Testis (tissue), 3 donors: Measurements from ENCODE around the gene CFAP97. TPM values are rescaled to one million over a fixed set of nuclear protein-coding genes. Genes with fewer than 3 reads are reported as not detected.
A peak's percentile ranks its signal among the peaks of the same experiment; 100 is the strongest.

Experiments
- DNase-seq: peaks from one replicate; pipeline ENCODE4 v3.0.0-alpha.2; 2019
- H3K27ac ChIP-seq, 2 donors: fragments of 200-600 bp; sonication (generic); one replicate each; pipeline ENCODE4 v1.5.1; 2019
- H3K27me3 ChIP-seq: fragments of 200-600 bp; sonication (generic); one replicate; pipeline ENCODE4 v1.5.1; 2019
- H3K36me3 ChIP-seq: fragments of 200-600 bp; sonication (generic); one replicate; pipeline ENCODE4 v1.5.1; 2017; ENCODE audit warnings: low read depth; ENCODE audit errors: missing control alignments
- H3K4me1 ChIP-seq: fragments of 200-600 bp; sonication (generic); one replicate; pipeline ENCODE4 v1.5.1; 2019
- H3K4me3 ChIP-seq, 2 donors: fragments of 200-600 bp; sonication (generic); one replicate each; pipeline ENCODE4 v1.5.1; 2017 to 2019
- H3K9me3 ChIP-seq: fragments of 200-600 bp; sonication (generic); one replicate; pipeline ENCODE4 v1.5.1; 2017
- POLR2A ChIP-seq: fragments of 450-650 bp; IDR thresholded peaks from one replicate; pipeline ENCODE4 v1.6.1; 2017; ENCODE audit warnings: antibody characterized with exemption, mild to moderate bottlenecking, moderate library complexity
- WGBS, 2 donors: methylation state at CpG; one replicate each; pipeline ENCODE4 v1.1.5; 2018; 5-methylcytosine and 5-hydroxymethylcytosine counted together
- intact Hi-C: fragments of 100-400 bp; cut with DNase I; formaldehyde crosslinking; loops from one replicate; pipeline ENCODE4 v1.15.1; 2023; ENCODE audit warnings: low total_unique reads
- polyA plus RNA-seq: library from polyadenylated mRNA; stranded (reverse); fragments of 350-450 nt; fragmentation: Illumina TruSeq; extraction: RNeasy Lipid Tissue Mini Kit (QIAGEN cat#74804); gene quantifications from one replicate; pipeline ENCODE4 v1.2.3, GENCODE V29; 2014; ENCODE audit warnings: low read depth, low replicate concordance; ENCODE audit not compliant: insufficient read depth
- total RNA-seq, 2 donors: library from RNA; depleted of rRNA; stranded (reverse); fragments of >200 nt; gene quantifications; one replicate each; pipeline ENCODE4 v1.2.3, GENCODE V29; 2016
- TF ChIP-seq, protein P1 (sequence below), 3 experiments: fragments of 450-650 bp in 2 of 3; fragments of 200-600 bp in 1 of 3; sonication (generic) in 1 of 3; IDR thresholded peaks; one replicate each; pipeline ENCODE4 v1.5.1; 2016 to 2019; ENCODE audit warnings: antibody characterized with exemption in 3 of 3, mild to moderate bottlenecking in 2 of 3, moderate library complexity in 1 of 3

The CFAP97 gene
- total and polyA plus RNA-seq, 3 donors from 2014 or later, result 49.4 to 59.7 (median 54.5) TPM

DNA sequence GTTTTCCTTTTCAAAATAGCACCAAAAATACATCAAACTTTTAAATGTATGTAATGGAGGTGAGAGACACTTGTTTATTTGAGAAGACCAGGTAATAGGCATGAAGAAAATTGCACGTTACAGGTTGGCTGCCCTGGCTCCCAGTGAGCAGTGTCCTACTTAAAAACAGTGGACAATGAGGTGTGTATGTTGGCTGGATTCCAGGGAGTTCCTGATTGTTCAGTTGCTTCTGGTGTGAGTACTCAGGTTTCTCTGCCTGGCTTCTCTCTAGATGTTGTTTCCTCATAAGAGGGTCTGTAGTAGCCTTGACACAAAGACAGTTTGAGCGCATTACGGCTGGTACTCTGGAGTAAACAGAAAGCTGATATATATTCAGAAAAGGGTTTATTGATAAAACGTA lies 35.0 kb upstream of the CFAP97 start:
- intact Hi-C loops, result no loop called here
- H3K36me3 ChIP-seq, result no peaks in the 10 kb centered on the region
- TF ChIP-seq, protein P1, sequence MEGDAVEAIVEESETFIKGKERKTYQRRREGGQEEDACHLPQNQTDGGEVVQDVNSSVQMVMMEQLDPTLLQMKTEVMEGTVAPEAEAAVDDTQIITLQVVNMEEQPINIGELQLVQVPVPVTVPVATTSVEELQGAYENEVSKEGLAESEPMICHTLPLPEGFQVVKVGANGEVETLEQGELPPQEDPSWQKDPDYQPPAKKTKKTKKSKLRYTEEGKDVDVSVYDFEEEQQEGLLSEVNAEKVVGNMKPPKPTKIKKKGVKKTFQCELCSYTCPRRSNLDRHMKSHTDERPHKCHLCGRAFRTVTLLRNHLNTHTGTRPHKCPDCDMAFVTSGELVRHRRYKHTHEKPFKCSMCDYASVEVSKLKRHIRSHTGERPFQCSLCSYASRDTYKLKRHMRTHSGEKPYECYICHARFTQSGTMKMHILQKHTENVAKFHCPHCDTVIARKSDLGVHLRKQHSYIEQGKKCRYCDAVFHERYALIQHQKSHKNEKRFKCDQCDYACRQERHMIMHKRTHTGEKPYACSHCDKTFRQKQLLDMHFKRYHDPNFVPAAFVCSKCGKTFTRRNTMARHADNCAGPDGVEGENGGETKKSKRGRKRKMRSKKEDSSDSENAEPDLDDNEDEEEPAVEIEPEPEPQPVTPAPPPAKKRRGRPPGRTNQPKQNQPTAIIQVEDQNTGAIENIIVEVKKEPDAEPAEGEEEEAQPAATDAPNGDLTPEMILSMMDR (IDR thresholded peaks at IDR 0.05), result no peak
- no peak for TF ChIP-seq POLR2A
- no peaks in the 10 kb centered on the region for H3K27me3 ChIP-seq
- 87% methylated on average over 4 of the region's 4 CpGs for WGBS, 2 donors
- H3K27ac ChIP-seq, result no peak overlapping the region
- H3K9me3 ChIP-seq, result no peaks in the 10 kb centered on the region
- peaks cover 8% of the 10 kb centered on the region for H3K4me1 ChIP-seq
- no peak for DNase-seq
- H3K4me3 ChIP-seq, result no peak overlapping the region

DNA sequence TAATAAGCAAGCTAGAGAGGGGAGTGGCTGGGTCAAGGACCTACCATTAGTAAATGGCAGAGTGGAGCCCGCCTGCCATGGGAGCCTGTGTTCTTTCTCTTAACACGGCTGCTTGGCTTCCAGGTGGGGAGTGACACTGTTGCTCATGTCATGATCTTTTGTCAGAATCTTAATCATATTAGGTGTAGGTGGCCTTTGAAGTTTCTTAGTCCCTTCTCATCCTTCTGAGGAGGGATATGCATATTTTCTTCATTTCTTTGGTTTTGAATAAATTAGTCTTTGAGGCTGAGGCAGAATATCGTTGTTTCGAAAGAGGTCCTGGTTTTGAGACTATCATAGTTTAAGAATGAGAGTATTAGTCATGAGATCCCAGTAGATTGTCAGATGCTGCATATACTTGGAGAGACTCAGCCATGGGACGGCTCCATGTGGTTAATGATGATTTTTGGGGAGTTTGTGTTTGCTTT lies 34.4 kb upstream of the CFAP97 start:
- Histone ChIP-seq H3K9me3 (no peaks in the 10 kb centered on the region), H3K36me3 (no peaks in the 10 kb centered on the region), H3K27me3 (no peaks in the 10 kb centered on the region), H3K4me1 (peaks cover 8% of the 10 kb centered on the region), H3K4me3 (no peak overlapping the region), H3K27ac (no peak overlapping the region)
- TF ChIP-seq POLR2A, result no peak
- TF ChIP-seq, protein P1 (IDR thresholded peaks at IDR 0.05), result no peak
- WGBS, 2 donors, result 93 to 95% methylated on average over 5 of the region's 5 CpGs
- no peak for DNase-seq
- intact Hi-C loops, result no loop called here

DNA sequence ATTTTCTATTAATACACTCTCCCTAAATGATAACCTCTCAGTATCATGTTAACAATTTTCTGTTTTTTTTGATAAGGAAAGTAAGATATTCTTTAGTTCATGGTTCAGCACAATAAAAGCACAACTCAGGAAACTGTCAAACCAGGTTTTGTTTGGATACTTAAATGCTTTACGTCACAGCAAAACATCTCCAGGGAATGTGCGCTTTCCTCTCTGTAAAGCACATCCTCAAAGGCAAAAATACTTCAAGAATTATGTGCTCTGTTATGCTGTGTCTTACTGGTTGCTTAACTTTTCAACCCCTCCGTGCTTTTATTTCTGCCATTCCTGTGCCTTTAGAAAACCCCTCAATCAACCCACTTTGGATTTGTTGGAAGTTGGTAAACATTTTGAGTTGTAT lies 33.4 kb upstream of the CFAP97 start:
- DNase-seq, result no peak
- intact Hi-C loops, result no loop called here
- TF ChIP-seq POLR2A, result no peak
- TF ChIP-seq, protein P1 (IDR thresholded peaks at IDR 0.05), result no peak
- no peaks in the 10 kb centered on the region for H3K27me3 ChIP-seq
- H3K27ac ChIP-seq, result peak overlapping the region in 1 of 2 donors; percentile 28
- H3K36me3 ChIP-seq, result no peaks in the 10 kb centered on the region
- peaks cover 5% of the 10 kb centered on the region for H3K4me1 ChIP-seq
- H3K4me3 ChIP-seq, result no peak overlapping the region
- no peaks in the 10 kb centered on the region for H3K9me3 ChIP-seq
- WGBS, 2 donors, result 37 to 52% methylated on average over 3 of the region's 3 CpGs

DNA sequence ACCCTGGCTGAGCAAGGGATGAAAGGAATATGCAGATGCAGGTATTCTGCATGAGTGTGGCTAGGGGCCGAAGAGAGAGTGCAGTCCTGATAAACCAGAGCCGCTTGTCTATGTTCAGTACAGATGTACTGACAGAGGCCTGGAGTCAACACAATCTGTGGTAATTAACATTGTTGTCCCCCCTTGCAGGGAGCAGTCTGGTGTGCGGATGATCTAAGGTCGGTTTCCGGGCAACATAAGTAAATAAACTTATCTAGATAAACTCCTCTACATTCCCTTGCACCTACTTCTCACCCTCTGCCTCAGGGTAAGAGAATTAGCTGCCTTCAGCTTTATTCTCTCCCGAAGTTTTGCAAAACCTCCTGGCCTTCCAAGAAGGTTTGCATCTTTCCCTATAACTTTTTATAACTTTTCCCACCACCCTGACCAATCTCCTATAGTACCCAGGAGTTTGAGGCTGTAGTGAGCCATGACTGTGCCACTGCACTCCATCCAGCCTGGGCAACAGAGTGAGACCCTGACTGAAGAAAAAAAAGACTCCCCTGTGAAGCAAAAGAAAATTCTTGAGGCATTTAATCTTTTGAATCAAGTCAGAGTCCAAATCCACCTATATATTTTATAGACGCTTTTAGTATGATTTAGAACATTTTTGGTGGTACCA lies 32.2 kb upstream of the CFAP97 start:
- Histone ChIP-seq H3K27me3 (no peaks in the 10 kb centered on the region), H3K4me1 (peaks cover 5% of the 10 kb centered on the region), H3K36me3 (no peaks in the 10 kb centered on the region), H3K27ac (no peak overlapping the region), H3K4me3 (no peak overlapping the region), H3K9me3 (no peaks in the 10 kb centered on the region)
- intact Hi-C loops, result no loop called here
- 68 to 76% methylated on average over 7 of the region's 7 CpGs for WGBS, 2 donors
- DNase-seq, result no peak
- TF ChIP-seq, protein P1 (IDR thresholded peaks at IDR 0.05), result no peak
- TF ChIP-seq POLR2A, result no peak
